Epithelial cell of prostate (primary cell): ENCODE results near the gene EMD.

Experiments
- DNase-seq: peaks from one replicate; pipeline ENCODE4 v3.0.0-alpha.2; 2011; ENCODE audit warnings: low read depth, low spot score
- H3K27ac ChIP-seq: fragments of 450-650 bp; 2 replicates; pipeline ENCODE4 v1.5.1; 2017; ENCODE audit warnings: mild to moderate bottlenecking

EMD gene

GRCh38 chrX:154354516-154354915, 24.6 kb upstream of the EMD start:
- DNase-seq: no peak
- H3K27ac ChIP-seq: no peak overlapping the region

GRCh38 chrX:154355094-154355775, 23.9 kb upstream of the EMD start:
- DNase-seq: no peak
- no peak overlapping the region for H3K27ac ChIP-seq

DNA sequence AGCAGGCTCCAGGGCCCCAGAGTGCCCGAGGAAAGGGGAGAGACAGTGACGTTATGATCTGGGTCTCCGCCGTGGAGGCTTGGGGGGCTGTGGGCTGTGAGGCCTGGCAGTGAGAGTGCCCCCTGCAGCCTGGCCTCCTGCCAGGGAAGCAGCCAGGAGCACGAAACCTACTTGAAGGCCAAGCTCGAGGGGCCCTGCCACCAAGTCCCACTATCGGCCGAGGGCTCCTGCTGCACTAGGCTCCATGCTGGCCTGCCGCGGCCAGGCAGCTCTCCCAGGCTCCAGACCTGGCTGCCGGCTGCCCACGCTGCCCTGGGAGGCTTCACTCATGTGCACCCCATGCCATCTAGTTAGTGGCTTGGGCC, 23.3 kb upstream of the EMD start:
- H3K27ac ChIP-seq: no peak overlapping the region
- no peak for DNase-seq

- no peak for DNase-seq
- no peak overlapping the region for H3K27ac ChIP-seq
These were observed 22.5 kb upstream of the EMD start for GRCh38 chrX:154356596-154356995.

DNA sequence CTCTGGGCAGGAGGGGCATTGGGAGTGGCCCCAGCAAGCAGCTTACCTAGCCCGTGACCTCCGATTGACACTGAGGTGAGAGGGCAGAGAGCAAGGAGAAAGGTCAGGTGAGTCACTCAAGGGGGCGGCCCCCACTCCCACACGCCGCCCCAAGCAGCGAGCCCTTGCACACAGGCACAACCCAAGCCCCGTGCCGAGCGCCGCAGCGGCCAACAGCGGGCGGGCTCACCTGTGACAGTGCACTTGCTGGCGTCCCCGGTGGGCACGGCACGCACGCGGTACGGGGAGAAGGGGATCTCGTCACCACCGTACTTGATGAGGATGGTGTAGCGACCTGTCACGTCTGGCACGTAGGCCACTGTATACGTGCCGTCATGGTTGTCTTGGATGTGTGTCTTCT, 21.9 kb upstream of the EMD start:
- H3K27ac ChIP-seq: no peak overlapping the region
- no peak for DNase-seq

DNA sequence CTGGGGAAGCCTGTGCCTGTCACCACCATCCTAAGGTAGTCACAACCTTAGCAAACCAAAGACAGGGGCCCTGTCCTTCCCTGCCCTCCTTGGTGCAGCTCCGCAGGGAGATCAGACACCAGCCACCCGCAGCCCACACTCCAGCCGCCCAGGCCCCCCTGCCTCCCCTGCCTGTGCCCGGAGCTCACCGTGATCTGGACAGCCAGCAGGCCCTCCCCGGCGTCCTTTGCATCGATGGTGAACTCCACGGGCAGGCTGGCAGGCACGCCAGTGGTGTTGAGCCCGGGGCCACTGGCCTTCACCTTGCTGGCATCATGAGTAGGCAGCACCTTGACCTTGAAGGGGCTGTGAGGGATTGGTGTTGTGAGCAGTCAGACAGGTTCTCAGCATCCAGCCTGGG, 21.1 kb upstream of the EMD start:
- H3K27ac ChIP-seq: no peak overlapping the region
- DNase-seq: no peak

- DNase-seq: no peak
- no peak overlapping the region for H3K27ac ChIP-seq
These were observed 20.3 kb upstream of the EMD start for GRCh38 chrX:154358829-154359228.

GRCh38 chrX:154359362-154360154, 19.5 kb upstream of the EMD start:
- no peak overlapping the region for H3K27ac ChIP-seq
- DNase-seq: no peak

GRCh38 chrX:154360155-154360713, 18.9 kb upstream of the EMD start:
- no peak overlapping the region for H3K27ac ChIP-seq
- DNase-seq: no peak

DNA sequence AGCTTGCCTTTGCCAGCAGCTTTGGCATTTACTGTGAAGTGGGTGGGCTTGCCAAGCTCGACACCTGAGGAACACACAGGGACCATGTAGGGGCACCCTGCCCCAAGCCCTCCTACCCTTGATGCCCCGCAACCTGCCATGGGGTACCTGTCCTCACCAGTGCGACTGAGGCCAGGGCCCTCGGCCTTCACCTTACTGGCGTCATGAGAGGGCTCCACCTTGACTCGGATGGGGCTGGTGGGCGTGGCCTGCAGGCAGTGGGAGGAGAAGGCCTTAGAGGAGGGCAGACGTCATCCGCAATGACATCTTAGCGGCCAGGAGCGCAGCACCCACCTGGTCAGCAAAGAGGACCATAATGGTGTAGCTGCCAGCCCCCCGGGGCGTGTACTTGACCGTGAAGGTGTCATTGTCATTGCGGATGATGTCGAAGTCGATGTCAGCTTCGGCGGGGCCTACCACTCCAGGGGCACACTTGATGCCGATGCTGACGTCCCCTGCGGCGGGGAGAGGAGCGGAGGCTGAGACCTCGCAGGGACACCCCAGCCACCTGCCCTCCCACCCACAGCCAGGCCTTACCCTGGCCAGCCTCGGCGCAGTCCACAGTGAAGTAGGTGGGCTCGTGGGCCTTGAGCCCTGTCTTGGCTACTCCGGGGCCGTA, 16.9 kb upstream of the EMD start:
- no peak overlapping the region for H3K27ac ChIP-seq
- DNase-seq: no peak

- DNase-seq: no peak
- no peak overlapping the region for H3K27ac ChIP-seq
These were observed 15.2 kb upstream of the EMD start for GRCh38 chrX:154363706-154364439.

DNA sequence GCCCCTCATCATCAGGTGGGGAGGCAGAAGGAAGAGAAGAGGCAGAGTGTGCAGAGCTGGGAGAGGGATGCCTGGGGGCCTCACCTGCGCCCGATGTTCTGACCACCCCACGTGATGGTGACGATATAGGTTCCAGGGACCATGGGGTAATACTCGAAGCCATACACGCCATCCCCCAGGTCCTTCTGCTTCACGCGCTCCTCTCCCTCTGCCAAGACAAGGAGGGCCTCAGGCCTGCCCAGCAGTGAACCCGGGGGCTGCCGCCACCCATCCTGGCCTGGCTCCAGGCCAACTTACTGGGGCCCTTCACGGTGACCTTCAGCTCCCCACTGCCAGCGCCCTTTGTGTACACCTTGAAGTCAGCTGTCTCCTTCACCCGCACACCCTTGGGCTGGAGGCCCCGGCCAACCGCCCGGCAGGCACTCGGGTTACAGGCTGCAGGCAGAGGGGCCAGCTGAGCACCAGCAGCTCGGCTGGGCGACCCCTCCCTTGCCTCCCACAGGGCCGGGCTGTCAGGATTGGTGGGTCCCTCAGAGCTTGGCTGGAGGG, 14.0 kb upstream of the EMD start:
- no peak overlapping the region for H3K27ac ChIP-seq
- no peak for DNase-seq

DNA sequence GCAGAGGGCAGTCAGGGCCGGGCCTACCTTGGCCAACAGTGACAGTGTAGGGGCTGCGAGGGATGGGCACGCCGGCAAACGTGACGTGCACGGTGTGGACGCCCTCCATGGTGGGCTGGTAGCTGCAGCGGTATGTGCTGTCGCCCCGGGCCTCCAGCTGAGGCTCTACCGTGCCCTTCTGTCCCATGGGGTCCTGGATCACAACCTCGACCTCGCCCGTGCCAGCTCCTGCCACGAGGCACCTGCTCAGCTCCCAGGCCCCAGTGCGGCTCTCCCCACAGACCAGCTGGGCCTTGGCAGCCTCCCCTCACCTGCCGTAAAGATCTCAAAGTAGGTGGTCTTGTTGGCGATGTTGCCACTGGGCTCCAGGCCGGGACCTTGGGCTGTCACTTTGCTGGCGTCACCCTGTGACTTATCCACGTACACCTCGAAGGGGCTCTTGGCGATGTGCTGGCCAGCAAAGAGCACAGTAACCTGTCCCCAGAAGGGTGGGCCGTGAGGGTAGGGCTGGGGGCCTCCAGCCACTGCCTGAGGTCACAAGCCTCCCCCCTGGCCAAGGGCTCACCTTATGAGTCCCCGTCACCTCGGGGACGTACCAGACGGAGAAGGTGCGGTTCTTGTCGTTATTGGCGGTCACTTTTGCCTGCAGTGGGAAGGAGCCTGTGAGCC, 13.0 kb upstream of the EMD start:
- H3K27ac ChIP-seq: peak overlapping the region; percentile 91
- DNase-seq: no peak

GRCh38 chrX:154366666-154367055, 12.4 kb upstream of the EMD start:
- H3K27ac ChIP-seq: peak overlapping the region; percentile 91
- no peak for DNase-seq

DNA sequence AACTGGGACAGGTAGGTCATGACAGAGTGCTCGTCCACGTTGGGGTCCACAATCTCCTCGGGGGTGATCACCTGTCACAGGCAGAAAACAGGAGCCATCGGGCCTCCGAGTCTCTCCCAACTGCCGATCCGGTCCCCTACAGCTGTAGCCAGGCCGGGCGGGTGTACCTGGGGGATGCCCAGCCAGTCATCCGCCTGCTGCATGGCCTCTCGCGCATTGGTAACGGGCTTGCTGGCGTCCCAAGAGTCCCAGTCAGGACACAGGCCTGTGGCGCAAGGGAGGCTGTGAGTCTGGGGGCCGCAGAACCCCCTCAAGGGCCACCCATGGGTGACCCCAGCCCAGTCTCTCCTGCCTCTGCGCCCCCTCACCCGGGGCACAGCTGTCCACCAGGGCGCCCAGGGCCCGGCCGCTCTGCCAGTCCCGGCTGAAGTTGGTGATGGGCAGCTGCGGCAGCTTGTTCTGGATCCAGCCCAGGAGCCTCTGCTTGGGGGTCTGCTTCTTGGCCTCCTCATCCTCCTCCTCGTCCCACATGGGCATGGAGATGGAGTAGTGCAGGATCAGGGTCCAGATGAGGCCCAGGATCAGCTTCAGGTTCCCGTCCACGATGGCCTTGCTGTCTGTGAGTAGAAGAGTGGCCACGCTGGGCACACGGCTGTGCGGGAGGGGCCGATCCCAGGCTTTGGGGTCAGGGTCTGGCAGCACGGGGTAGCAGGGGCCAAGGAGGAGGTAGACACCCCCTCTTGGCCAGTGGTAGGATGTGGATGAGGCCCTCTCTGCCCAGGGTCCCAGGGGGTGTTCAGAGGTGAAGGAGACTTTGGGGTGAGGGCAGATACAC, 11.4 kb upstream of the EMD start:
- no peak for DNase-seq
- H3K27ac ChIP-seq: peak overlapping the region; percentile 91

DNA sequence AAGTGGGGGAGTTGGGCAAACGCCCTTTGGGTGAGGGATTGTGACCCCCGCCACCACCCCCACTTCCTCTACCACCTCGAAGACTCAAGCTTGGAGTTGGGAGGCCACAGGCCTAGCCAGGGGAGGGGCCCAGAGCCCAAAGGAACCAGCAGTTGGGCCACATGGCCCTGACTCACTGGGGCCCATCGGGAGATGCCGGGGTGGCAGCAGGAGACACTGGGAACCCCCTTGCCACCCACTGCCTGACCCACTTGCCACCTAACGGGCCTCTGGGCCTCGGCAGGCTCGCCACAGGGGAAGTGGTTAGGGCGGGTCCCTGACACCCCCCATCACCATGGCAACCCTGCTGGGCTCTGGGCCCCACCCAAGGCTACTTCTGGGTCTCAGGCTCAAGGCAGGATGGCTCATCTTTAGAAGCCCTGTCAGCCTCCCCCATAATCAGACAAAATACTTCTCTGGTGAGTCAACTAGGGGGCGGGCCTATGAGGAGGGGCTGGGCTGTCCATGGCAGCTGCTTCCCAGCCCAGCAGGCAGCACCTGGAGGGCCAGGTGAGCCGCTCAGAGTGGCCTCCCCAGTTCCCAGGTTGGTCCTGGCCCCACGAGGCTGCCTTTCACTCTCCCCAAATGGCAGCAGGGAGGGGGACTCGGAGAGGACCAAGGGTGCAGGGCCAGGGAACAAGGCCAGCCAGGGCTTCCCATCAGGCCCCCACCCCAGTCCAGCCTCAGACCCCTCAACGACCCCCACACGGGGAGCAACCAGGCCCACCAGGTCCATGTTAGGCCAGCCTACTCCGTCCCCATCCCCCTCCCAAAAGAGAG, 10.3 kb upstream of the EMD start:
- H3K27ac ChIP-seq: peak overlapping the region; percentile 91

GRCh38 chrX:154369449-154370299, 9.4 kb upstream of the EMD start:
- no peak for DNase-seq
- peak overlapping the region; percentile 91 for H3K27ac ChIP-seq

More for the DNA sequence above, 10.3 kb upstream of the EMD start:
- peak; percentile 65 for DNase-seq
